Fibroblast of pulmonary artery (primary cell): ENCODE measurements around the gene CCT3.

Experiments used
- DNase-seq: peaks from one replicate; pipeline ENCODE4 v3.0.0-alpha.2; 2010; ENCODE audit warnings: low read depth
- H3K4me3 ChIP-seq: replicated peaks from 2 replicates; pipeline ENCODE4 v1.5.1; 2011; ENCODE audit warnings: low read depth, mild to moderate bottlenecking, control low read depth, low read length, moderate library complexity
- CTCF ChIP-seq: IDR thresholded peaks from 2 replicates; pipeline ENCODE4 v1.5.1; 2011; ENCODE audit warnings: mild to moderate bottlenecking, control low read depth, low read length, inconsistent platforms; ENCODE audit errors: missing control alignments

Gene CCT3

GRCh38 chr1:156338180-156338976 lies at the start of gene CCT3, which contains the start of gene TSACC:
CCT3 (minus strand) TSS chr1:156338292; CDS start chr1:156338184, 108 bp downstream.
TSACC (plus strand) TSS chr1:156338526; CDS start chr1:156339758, 1,232 bp downstream.
- no peak for TF ChIP-seq CTCF
- DNase-seq: peak; percentile 100
- H3K4me3 ChIP-seq: peak within 1 kb of the TSS; percentile 96

- DNase-seq: no peak
- no peak for TF ChIP-seq CTCF
- H3K4me3 ChIP-seq: no peak overlapping the region
Measured at GRCh38 chr1:156387870-156388173, 49.7 kb upstream of the CCT3 start.

- TF ChIP-seq CTCF: no peak
- no peak overlapping the region for H3K4me3 ChIP-seq
- DNase-seq: no peak
Measured at GRCh38 chr1:156386949-156387869, 49.1 kb upstream of the CCT3 start.

GRCh38 chr1:156386134-156386901 lies 48.2 kb upstream of the CCT3 start:
- no peak overlapping the region for H3K4me3 ChIP-seq
- no peak for DNase-seq
- TF ChIP-seq CTCF: no peak

- DNase-seq: peak; percentile 78
- H3K4me3 ChIP-seq: no peak overlapping the region
- peak; percentile 85 for TF ChIP-seq CTCF
Measured at GRCh38 chr1:156385534-156386031, 47.5 kb upstream of the CCT3 start.

GRCh38 chr1:156384658-156385057 lies 46.6 kb upstream of the CCT3 start:
- DNase-seq: no peak
- no peak for TF ChIP-seq CTCF
- no peak overlapping the region for H3K4me3 ChIP-seq
